IPS DF 6.9 (cell line): ENCODE data around the gene PLCH1.

ENCODE experiments used
- DNase-seq: peaks from one replicate; pipeline ENCODE4 v3.0.0-alpha.2; 2013; ENCODE audit warnings: low read depth, low spot score
- H3K27ac ChIP-seq: one replicate; pipeline ENCODE4 v1.5.1; 2013; ENCODE audit warnings: low read length, control low read depth
- H3K27me3 ChIP-seq: 2 replicates; pipeline ENCODE4 v1.6.1; 2013; ENCODE audit warnings: mild to moderate bottlenecking, low read length; ENCODE audit not compliant: control insufficient read depth, insufficient read depth
- H3K36me3 ChIP-seq: 2 replicates; pipeline ENCODE4 v1.6.1; 2013; ENCODE audit warnings: low read length; ENCODE audit not compliant: control insufficient read depth, insufficient read depth
- H3K4me1 ChIP-seq: 2 replicates; pipeline ENCODE4 v1.6.1; 2013; ENCODE audit warnings: low read length; ENCODE audit not compliant: control insufficient read depth, insufficient read depth
- H3K4me3 ChIP-seq: 2 replicates; pipeline ENCODE4 v1.5.1; 2013; ENCODE audit warnings: mild to moderate bottlenecking, low read length
- H3K9me3 ChIP-seq: 2 replicates; pipeline ENCODE4 v1.6.1; 2013; ENCODE audit warnings: low read length, inconsistent platforms; ENCODE audit not compliant: control insufficient read depth, insufficient read depth
- WGBS: extraction: QIAGEN DNeasy Blood & Tissue Kit; methylation state at CpG from one replicate; pipeline ENCODE4 v1.1.7; 2013; ENCODE audit warnings: mixed read lengths, missing lambda C conversion rate; ENCODE audit not compliant: insufficient read length, insufficient coverage; 5-methylcytosine and 5-hydroxymethylcytosine counted together

PLCH1 gene

GRCh38 chr3:155744010-155744625, 753 bp downstream of the PLCH1 start:
- H3K9me3 ChIP-seq, result no peaks in the 10 kb centered on the region
- H3K27ac ChIP-seq, result no peak overlapping the region
- peaks cover 3% of the 10 kb centered on the region for H3K4me1 ChIP-seq
- no CpG with 5 or more reads among the region's 48 CpGs for WGBS
- no peaks in the 10 kb centered on the region for H3K36me3 ChIP-seq
- H3K4me3 ChIP-seq, result peak overlapping the region; percentile 83
- DNase-seq, result no peak
- no peaks in the 10 kb centered on the region for H3K27me3 ChIP-seq

- H3K36me3 ChIP-seq, result no peaks in the 10 kb centered on the region
- WGBS, result no CpG with 5 or more reads among the region's 8 CpGs
- H3K27ac ChIP-seq, result no peak overlapping the region
- H3K9me3 ChIP-seq, result no peaks in the 10 kb centered on the region
- H3K4me1 ChIP-seq, result peaks cover 3% of the 10 kb centered on the region
- H3K4me3 ChIP-seq, result peak overlapping the region; percentile 83; the same call in 1 of the 2 replicates
- no peaks in the 10 kb centered on the region for H3K27me3 ChIP-seq
- DNase-seq, result no peak
Observed at GRCh38 chr3:155743606-155744005, 1.3 kb downstream of the PLCH1 start.

GRCh38 chr3:155742349-155742965, 2.4 kb downstream of the PLCH1 start:
- H3K36me3 ChIP-seq, result no peaks in the 10 kb centered on the region
- 80% methylated on average over 1 of the region's 5 CpGs for WGBS
- no peak overlapping the region for H3K27ac ChIP-seq
- no peaks in the 10 kb centered on the region for H3K27me3 ChIP-seq
- 0 out of 2 replicates have a peak, but pooled peaks cover 2% of the 10 kb centered on the region for H3K4me1 ChIP-seq
- H3K4me3 ChIP-seq, result no peak overlapping the region
- no peaks in the 10 kb centered on the region for H3K9me3 ChIP-seq
- no peak for DNase-seq

- DNase-seq, result no peak
- Histone ChIP-seq H3K9me3 (no peaks in the 10 kb centered on the region), H3K27me3 (no peaks in the 10 kb centered on the region), H3K4me3 (no peak overlapping the region), H3K27ac (no peak overlapping the region), H3K4me1 (0 out of 2 replicates have a peak, but pooled peaks cover 2% of the 10 kb centered on the region), H3K36me3 (no peaks in the 10 kb centered on the region)
Observed at GRCh38 chr3:155741603-155742002, 3.3 kb downstream of the PLCH1 start.

- H3K9me3 ChIP-seq, result no peaks in the 10 kb centered on the region
- DNase-seq, result no peak
- H3K4me3 ChIP-seq, result no peak overlapping the region
- no peak overlapping the region for H3K27ac ChIP-seq
- 0 out of 2 replicates have a peak, but pooled peaks cover 2% of the 10 kb centered on the region for H3K4me1 ChIP-seq
- no peaks in the 10 kb centered on the region for H3K36me3 ChIP-seq
- no CpG with 5 or more reads among the region's 3 CpGs for WGBS
- H3K27me3 ChIP-seq, result no peaks in the 10 kb centered on the region
Observed at GRCh38 chr3:155741101-155741500, 3.8 kb downstream of the PLCH1 start.

- no CpG with 5 or more reads among the region's 5 CpGs for WGBS
- no peak overlapping the region for H3K4me3 ChIP-seq
- DNase-seq, result no peak
- no peaks in the 10 kb centered on the region for H3K9me3 ChIP-seq
- 0 out of 2 replicates have a peak, but pooled peaks cover 2% of the 10 kb centered on the region for H3K4me1 ChIP-seq
- no peaks in the 10 kb centered on the region for H3K27me3 ChIP-seq
- no peaks in the 10 kb centered on the region for H3K36me3 ChIP-seq
- no peak overlapping the region for H3K27ac ChIP-seq
Observed at GRCh38 chr3:155739154-155739553, 5.7 kb downstream of the PLCH1 start.

DNA sequence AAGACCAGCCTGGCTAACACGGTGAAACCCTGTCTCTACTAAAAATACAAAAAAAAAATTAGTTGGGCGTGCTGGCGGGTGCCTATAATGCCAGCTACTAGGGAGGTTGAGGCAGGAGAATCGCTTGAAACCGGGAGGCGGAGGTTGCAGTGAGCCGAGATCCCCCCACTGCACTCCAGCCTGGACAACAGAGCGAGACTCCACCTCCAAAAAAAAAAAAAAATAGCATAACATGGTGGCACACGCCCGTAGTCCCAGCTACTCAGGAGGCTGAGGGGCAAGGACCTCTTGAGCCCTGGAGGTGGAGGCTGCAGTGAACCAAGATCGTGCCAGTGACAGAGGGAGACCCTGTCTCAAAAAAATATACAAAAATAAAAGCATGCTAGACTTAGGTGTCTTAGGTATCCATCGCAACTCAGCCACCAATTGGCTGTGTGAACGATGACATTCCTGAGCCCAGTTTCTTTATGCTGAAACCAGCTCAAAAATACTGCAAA, 6.2 kb downstream of the PLCH1 start:
- H3K27ac ChIP-seq, result no peak overlapping the region
- H3K27me3 ChIP-seq, result no peaks in the 10 kb centered on the region
- 0 out of 2 replicates have a peak, but pooled peaks cover 2% of the 10 kb centered on the region for H3K4me1 ChIP-seq
- no peak for DNase-seq
- no peaks in the 10 kb centered on the region for H3K36me3 ChIP-seq
- no peaks in the 10 kb centered on the region for H3K9me3 ChIP-seq
- no peak overlapping the region for H3K4me3 ChIP-seq
- no CpG with 5 or more reads among the region's 13 CpGs for WGBS

- Histone ChIP-seq H3K27ac (no peak overlapping the region), H3K4me1 (0 out of 2 replicates have a peak, but pooled peaks cover 2% of the 10 kb centered on the region), H3K27me3 (no peaks in the 10 kb centered on the region), H3K4me3 (no peak overlapping the region), H3K36me3 (no peaks in the 10 kb centered on the region), H3K9me3 (no peaks in the 10 kb centered on the region)
- no peak for DNase-seq
- WGBS, result no CpG with 5 or more reads among the region's 8 CpGs
Observed at GRCh38 chr3:155737844-155738460, 6.9 kb downstream of the PLCH1 start.

- no peaks in the 10 kb centered on the region for H3K36me3 ChIP-seq
- H3K4me3 ChIP-seq, result no peak overlapping the region
- WGBS, result no CpG with 5 or more reads among the region's 4 CpGs
- 0 out of 2 replicates have a peak, but pooled peaks cover 2% of the 10 kb centered on the region for H3K4me1 ChIP-seq
- no peaks in the 10 kb centered on the region for H3K27me3 ChIP-seq
- H3K27ac ChIP-seq, result no peak overlapping the region
- DNase-seq, result no peak
- H3K9me3 ChIP-seq, result no peaks in the 10 kb centered on the region
Observed at GRCh38 chr3:155736381-155736780, 8.5 kb downstream of the PLCH1 start.

- no peak overlapping the region for H3K27ac ChIP-seq
- WGBS, result no CpG with 5 or more reads among the region's 2 CpGs
- H3K4me1 ChIP-seq, result no peaks in the 10 kb centered on the region
- no peak overlapping the region for H3K4me3 ChIP-seq
- H3K9me3 ChIP-seq, result no peaks in the 10 kb centered on the region
- no peaks in the 10 kb centered on the region for H3K36me3 ChIP-seq
- no peak for DNase-seq
- H3K27me3 ChIP-seq, result no peaks in the 10 kb centered on the region
Observed at GRCh38 chr3:155730843-155731242, 14.0 kb downstream of the PLCH1 start.
